ENCODE measurements around the gene ASAH2B. TPM values are rescaled to one million over a fixed set of nuclear protein-coding genes. Genes with fewer than 3 reads are reported as not detected.
A peak's percentile ranks its signal among the peaks of the same experiment; 100 is the strongest.
"Not testable (repeated sequence)": the region's sequence is repeated elsewhere in the genome, so short reads cannot be mapped to it uniquely, and the experiment has no call there.

ASAH2B gene
- total RNA-seq, result 1 to 10 TPM; 2.0 to 2.9 TPM
- 1 to 10 TPM; 1.5 to 2.6 TPM for polyA plus RNA-seq
- long read RNA-seq, donor 1, full-length matches to known transcripts, result 2 of 2 reads
- long read RNA-seq, donor 1, partial matches to known transcripts, result 0 of 2 reads
- long read RNA-seq, donor 1, other reads (novel, unspliced or antisense), result 0 of 2 reads
- long read RNA-seq, donor 2, partial matches to known transcripts, result 0 of 3 reads
- long read RNA-seq, donor 2, other reads (novel, unspliced or antisense), result 3 of 3 reads

GRCh38 chr10:50739618-50740292 lies at the start of gene ASAH2B:
Gene ASAH2B, plus strand, starts transcription at chr10:50739936. Its CDS starts 5,195 bp downstream, at chr10:50745131.
- WGBS, 2 donors, result 0 to 1% methylated on average over 61 to 62 of the region's 62 CpGs
- Histone ChIP-seq H3K9me3 (ENCODE audit: control insufficient read depth, low read length) (no peaks in the 10 kb centered on the region), H3K27me3 (ENCODE audit: control insufficient read depth in 1 of 2, insufficient read depth in 2 of 2, low read length in 1 of 2) (no peaks in the 10 kb centered on the region), H3K36me3 (ENCODE audit: control insufficient read depth in 1 of 2, insufficient read depth in 2 of 2, low read length in 1 of 2) (no peaks in the 10 kb centered on the region), H3K4me3 (ENCODE audit: low read length in 2 of 2) (peak within 1 kb of the TSS; percentile 20 to 57), H3K27ac (ENCODE audit: low read depth in 1 of 2, low read length in 2 of 2) (peak within 1 kb of the TSS in 1 of 2 donors; percentile 19), H3K4me1 (ENCODE audit: control insufficient read depth in 1 of 2, insufficient read depth in 2 of 2, low read length in 2 of 2) (no peaks in the 10 kb centered on the region)
- peak; percentile 86 to 94 for DNase-seq
- ATAC-seq (ENCODE audit: low FRiP score), result peak; percentile 81
- intact Hi-C loops (cut with DNase I), result no loop called here

GRCh38 chr10:50697819-50698218 lies 41.9 kb upstream of the ASAH2B start:
- no CpG with 5 or more reads among the region's 4 CpGs for WGBS, 2 donors
- intact Hi-C loops (cut with DNase I), result not testable (repeated sequence)

GRCh38 chr10:50701947-50702346 lies 37.8 kb upstream of the ASAH2B start:
- H3K27me3 ChIP-seq (ENCODE audit: control insufficient read depth in 1 of 2, insufficient read depth in 2 of 2, low read length in 1 of 2); ATAC-seq (ENCODE audit: low FRiP score); H3K4me3 ChIP-seq (ENCODE audit: low read length in 2 of 2); H3K36me3 ChIP-seq (ENCODE audit: control insufficient read depth in 1 of 2, insufficient read depth in 2 of 2, low read length in 1 of 2); H3K4me1 ChIP-seq (ENCODE audit: control insufficient read depth in 1 of 2, insufficient read depth in 2 of 2, low read length in 2 of 2); intact Hi-C loops (cut with DNase I); H3K27ac ChIP-seq (ENCODE audit: low read depth in 1 of 2, low read length in 2 of 2); H3K9me3 ChIP-seq (ENCODE audit: control insufficient read depth, low read length); DNase-seq: not testable (repeated sequence)
- WGBS, 2 donors, result 77 to 100% methylated on average over 1 to 3 of the region's 5 CpGs

More at GRCh38 chr10:50697819-50698218, 41.9 kb upstream of the ASAH2B start:
- not testable (repeated sequence) for H3K27me3 ChIP-seq (ENCODE audit: control insufficient read depth in 1 of 2, insufficient read depth in 2 of 2, low read length in 1 of 2); H3K4me3 ChIP-seq (ENCODE audit: low read length in 2 of 2); H3K36me3 ChIP-seq (ENCODE audit: control insufficient read depth in 1 of 2, insufficient read depth in 2 of 2, low read length in 1 of 2); DNase-seq; ATAC-seq (ENCODE audit: low FRiP score); H3K9me3 ChIP-seq (ENCODE audit: control insufficient read depth, low read length); H3K27ac ChIP-seq (ENCODE audit: low read depth in 1 of 2, low read length in 2 of 2); H3K4me1 ChIP-seq (ENCODE audit: control insufficient read depth in 1 of 2, insufficient read depth in 2 of 2, low read length in 2 of 2)

DNA sequence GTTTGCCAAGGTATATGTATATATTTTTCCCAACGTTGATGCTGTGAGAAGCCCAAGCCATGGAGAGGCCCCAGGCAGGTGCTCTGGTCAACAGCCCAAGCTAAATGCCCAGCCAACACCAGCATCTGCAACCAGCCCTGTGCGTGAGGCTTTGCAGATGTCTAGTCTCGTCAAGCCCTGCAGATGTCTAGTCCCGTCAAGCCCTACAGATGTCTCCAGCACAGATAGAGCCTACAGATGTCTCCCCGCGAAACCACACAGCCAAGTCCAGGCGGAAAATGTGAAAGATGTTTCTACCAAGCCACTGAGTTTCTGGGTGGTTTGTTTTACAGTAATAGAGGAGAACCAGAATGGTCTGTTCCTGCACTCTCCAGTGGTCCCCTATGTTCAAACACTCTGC lies 36.7 kb upstream of the ASAH2B start:
- intact Hi-C loops (cut with DNase I), result not testable (repeated sequence)

GRCh38 chr10:50704436-50705079 lies 35.2 kb upstream of the ASAH2B start:
- H3K36me3 ChIP-seq (ENCODE audit: control insufficient read depth in 1 of 2, insufficient read depth in 2 of 2, low read length in 1 of 2); ATAC-seq (ENCODE audit: low FRiP score); DNase-seq; H3K9me3 ChIP-seq (ENCODE audit: control insufficient read depth, low read length); intact Hi-C loops (cut with DNase I); H3K4me1 ChIP-seq (ENCODE audit: control insufficient read depth in 1 of 2, insufficient read depth in 2 of 2, low read length in 2 of 2); H3K4me3 ChIP-seq (ENCODE audit: low read length in 2 of 2); H3K27me3 ChIP-seq (ENCODE audit: control insufficient read depth in 1 of 2, insufficient read depth in 2 of 2, low read length in 1 of 2); H3K27ac ChIP-seq (ENCODE audit: low read depth in 1 of 2, low read length in 2 of 2): not testable (repeated sequence)
- WGBS, 2 donors, result 55 to 62% methylated on average over 4 to 5 of the region's 5 CpGs

More for the DNA sequence above, 36.7 kb upstream of the ASAH2B start:
- H3K4me1 ChIP-seq (ENCODE audit: control insufficient read depth in 1 of 2, insufficient read depth in 2 of 2, low read length in 2 of 2); H3K27ac ChIP-seq (ENCODE audit: low read depth in 1 of 2, low read length in 2 of 2); H3K36me3 ChIP-seq (ENCODE audit: control insufficient read depth in 1 of 2, insufficient read depth in 2 of 2, low read length in 1 of 2); ATAC-seq (ENCODE audit: low FRiP score); H3K4me3 ChIP-seq (ENCODE audit: low read length in 2 of 2); H3K9me3 ChIP-seq (ENCODE audit: control insufficient read depth, low read length); DNase-seq; H3K27me3 ChIP-seq (ENCODE audit: control insufficient read depth in 1 of 2, insufficient read depth in 2 of 2, low read length in 1 of 2): not testable (repeated sequence)
- WGBS, 2 donors, result 90 to 93% methylated on average over 5 to 6 of the region's 7 CpGs

DNA sequence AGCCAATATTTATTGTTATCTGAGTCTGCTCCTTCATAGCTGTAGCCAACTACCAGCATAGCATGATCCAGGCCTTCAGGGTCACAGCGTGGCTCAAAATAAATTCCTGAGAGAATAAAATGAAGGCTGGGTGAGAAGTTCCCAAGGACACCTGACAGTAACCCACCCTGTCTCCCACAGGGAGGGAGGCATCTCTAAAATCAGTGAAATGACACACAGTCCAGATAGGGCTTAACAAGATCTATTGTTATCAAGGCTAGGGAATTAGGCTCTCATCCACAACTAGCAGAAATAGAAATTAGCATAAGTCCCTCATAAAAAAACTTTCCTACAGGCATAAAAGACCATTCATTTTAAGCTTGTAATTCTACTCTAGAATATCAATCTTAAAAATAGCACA lies 33.7 kb upstream of the ASAH2B start:
- H3K36me3 ChIP-seq (ENCODE audit: control insufficient read depth in 1 of 2, insufficient read depth in 2 of 2, low read length in 1 of 2); ATAC-seq (ENCODE audit: low FRiP score); H3K27me3 ChIP-seq (ENCODE audit: control insufficient read depth in 1 of 2, insufficient read depth in 2 of 2, low read length in 1 of 2); H3K27ac ChIP-seq (ENCODE audit: low read depth in 1 of 2, low read length in 2 of 2); H3K9me3 ChIP-seq (ENCODE audit: control insufficient read depth, low read length); intact Hi-C loops (cut with DNase I); DNase-seq; H3K4me3 ChIP-seq (ENCODE audit: low read length in 2 of 2); H3K4me1 ChIP-seq (ENCODE audit: control insufficient read depth in 1 of 2, insufficient read depth in 2 of 2, low read length in 2 of 2): not testable (repeated sequence)
- 42 to 60% methylated on average over 1 of the region's 1 CpG for WGBS, 2 donors

DNA sequence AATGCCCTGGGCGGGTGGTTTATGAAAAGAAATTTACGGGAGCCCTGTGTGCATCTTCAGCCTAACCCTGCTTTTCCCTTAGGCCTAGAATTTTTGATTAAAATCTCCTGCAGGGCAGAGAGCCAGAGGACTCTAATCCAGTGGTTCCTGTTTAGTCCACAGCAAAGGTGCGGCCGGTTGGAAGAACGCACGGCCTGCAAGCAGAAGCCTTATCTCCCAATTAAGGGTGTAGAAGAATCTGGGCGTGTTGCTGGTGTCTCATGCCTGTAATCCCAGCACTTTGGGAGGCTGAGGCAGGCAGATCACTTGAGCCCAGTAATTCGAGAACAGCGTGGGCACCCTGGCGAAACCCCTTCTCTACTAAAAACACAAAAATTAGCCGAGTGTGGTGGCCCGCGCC lies 29.5 kb upstream of the ASAH2B start:
- intact Hi-C loops (cut with DNase I); ATAC-seq (ENCODE audit: low FRiP score); H3K27ac ChIP-seq (ENCODE audit: low read depth in 1 of 2, low read length in 2 of 2); H3K9me3 ChIP-seq (ENCODE audit: control insufficient read depth, low read length); H3K36me3 ChIP-seq (ENCODE audit: control insufficient read depth in 1 of 2, insufficient read depth in 2 of 2, low read length in 1 of 2); H3K4me1 ChIP-seq (ENCODE audit: control insufficient read depth in 1 of 2, insufficient read depth in 2 of 2, low read length in 2 of 2); H3K27me3 ChIP-seq (ENCODE audit: control insufficient read depth in 1 of 2, insufficient read depth in 2 of 2, low read length in 1 of 2); H3K4me3 ChIP-seq (ENCODE audit: low read length in 2 of 2); DNase-seq: not testable (repeated sequence)
- WGBS, 2 donors, result 79 to 92% methylated on average over 7 to 11 of the region's 13 CpGs

DNA sequence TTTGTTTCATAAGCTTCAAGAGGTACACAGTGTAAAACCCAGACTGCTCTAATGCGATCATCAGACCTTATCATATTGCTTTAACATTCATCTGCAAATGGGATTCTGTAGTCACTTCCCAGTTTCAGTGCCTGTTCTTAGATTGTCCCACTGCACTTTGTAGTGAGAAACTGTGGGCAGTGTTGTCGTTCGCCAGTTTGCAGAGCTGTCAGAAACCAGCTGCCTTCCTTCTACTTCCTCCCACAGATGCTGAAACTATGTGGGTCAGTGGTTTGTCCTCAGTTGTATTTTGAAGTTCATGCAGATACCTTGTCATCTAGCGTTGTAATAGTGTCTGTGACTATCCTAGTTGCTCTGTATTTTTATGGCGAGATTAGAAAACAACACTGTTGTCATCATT lies 15.9 kb upstream of the ASAH2B start:
- DNase-seq; H3K4me3 ChIP-seq (ENCODE audit: low read length in 2 of 2); H3K36me3 ChIP-seq (ENCODE audit: control insufficient read depth in 1 of 2, insufficient read depth in 2 of 2, low read length in 1 of 2); H3K27me3 ChIP-seq (ENCODE audit: control insufficient read depth in 1 of 2, insufficient read depth in 2 of 2, low read length in 1 of 2); H3K27ac ChIP-seq (ENCODE audit: low read depth in 1 of 2, low read length in 2 of 2); intact Hi-C loops (cut with DNase I); H3K9me3 ChIP-seq (ENCODE audit: control insufficient read depth, low read length); H3K4me1 ChIP-seq (ENCODE audit: control insufficient read depth in 1 of 2, insufficient read depth in 2 of 2, low read length in 2 of 2); ATAC-seq (ENCODE audit: low FRiP score): not testable (repeated sequence)
- 44 to 57% methylated on average over 5 of the region's 5 CpGs for WGBS, 2 donors

Measured in aorta (tissue), 5 donors.